Breast epithelium (tissue), 4 donors: ENCODE data around the gene KMT2A. TPM values are rescaled to one million over a fixed set of nuclear protein-coding genes. Genes with fewer than 3 reads are reported as not detected.
"Not testable (repeated sequence)": the region's sequence is repeated elsewhere in the genome, so short reads cannot be mapped to it uniquely, and the experiment has no call there.

ENCODE experiments used
- DNase-seq, 2 donors: peaks; one replicate each; pipeline ENCODE4 v3.0.0-alpha.2; 2019; ENCODE audit warnings: low spot score in 2 of 2
- H3K27ac ChIP-seq, 2 donors: fragments of 200-600 bp; sonication (generic) in 1 of 2; one replicate each; pipeline ENCODE4 v1.5.1; 2016 to 2019; ENCODE audit warnings: mild to moderate bottlenecking in 1 of 2
- H3K27me3 ChIP-seq, 2 donors: fragments of 200-600 bp; sonication (generic) in 1 of 2; one replicate each; pipeline versions ENCODE4 v1.5.1 to v1.6.0; 2017 to 2019; ENCODE audit warnings: control low read depth in 1 of 2, mild to moderate bottlenecking in 1 of 2
- H3K36me3 ChIP-seq: fragments of 200-600 bp; one replicate; pipeline ENCODE4 v1.5.1; 2019
- H3K4me1 ChIP-seq, 2 donors: fragments of 200-600 bp; sonication (generic); one replicate each; pipeline ENCODE4 v1.5.1; 2016 to 2019; ENCODE audit warnings: control low read depth in 1 of 2
- H3K4me3 ChIP-seq, 3 donors: fragments of 200-600 bp; sonication (generic); 1 replicate in 2 of 3; 2 replicates in 1 of 3; pipeline ENCODE4 v1.5.1; 2016 to 2019; ENCODE audit warnings: mild to moderate bottlenecking in 3 of 3, moderate library complexity in 2 of 3
- H3K9me3 ChIP-seq, 2 donors: fragments of 200-600 bp; sonication (generic) in 1 of 2; one replicate each; pipeline ENCODE4 v1.5.1; 2016 to 2019; ENCODE audit warnings: control low read depth in 1 of 2
- CTCF ChIP-seq, 3 donors: fragments of 450-650 bp; IDR thresholded peaks; one replicate each; pipeline ENCODE4 v1.5.1; 2016 to 2017; ENCODE audit warnings: antibody characterized with exemption in 3 of 3, mild to moderate bottlenecking in 3 of 3, moderate library complexity in 3 of 3
- POLR2A ChIP-seq: fragments of 450-650 bp; IDR thresholded peaks from one replicate; pipeline ENCODE4 v1.6.1; 2016; ENCODE audit warnings: antibody characterized with exemption, mild to moderate bottlenecking, moderate library complexity
- POLR2AphosphoS5 ChIP-seq, 3 donors: sonication (generic); formaldehyde crosslinking; IDR thresholded peaks; one replicate each; pipeline ENCODE4 v1.6.1; 2017; ENCODE audit warnings: antibody characterized with exemption in 3 of 3
- intact Hi-C: fragments of 100-400 bp; cut with DNase I; formaldehyde crosslinking; loops from one replicate; pipeline ENCODE4 v1.15.1; 2023; ENCODE audit warnings: low total_unique reads
- total RNA-seq, 3 donors: library from RNA; depleted of rRNA; stranded (reverse); fragments of >200 nt; gene quantifications; one replicate each; pipeline ENCODE4 v1.1.0, GENCODE V29; 2016

The KMT2A gene
- total RNA-seq, 3 donors from 2014 or later = 67.4 to 100.0 (median 79.6) TPM

GRCh38 chr11:118401151-118401879 is 35.0 kb upstream of the KMT2A start, which contains the start of gene ATP5MG:
TSS of gene ATP5MG (plus strand) at chr11:118401606. CDS start at chr11:118401666, 60 bp downstream.
- Histone ChIP-seq H3K27me3 (no peaks in the 10 kb centered on the region), H3K9me3 (no peaks in the 10 kb centered on the region), H3K4me1 (peaks cover 7 to 11% of the 10 kb centered on the region in 2 donors), H3K4me3 (peak within 1 kb of the TSS; percentile 81 to 98 (median 86)), H3K36me3 (no peaks in the 10 kb centered on the region), H3K27ac (peak within 1 kb of the TSS; percentile 83 to 87)
- TF ChIP-seq POLR2AphosphoS5 (IDR thresholded peaks at IDR 0.05) (peak; percentile 40 to 55 (median 52)), POLR2A (peak; percentile 10), CTCF (IDR thresholded peaks at IDR 0.05) (no peak)
- peak; percentile 61 to 83 for DNase-seq
- intact Hi-C loops = no loop called here

GRCh38 chr11:118401880-118402590 is 34.3 kb upstream of the KMT2A start:
- no peak for DNase-seq
- no peak for TF ChIP-seq POLR2A
- TF ChIP-seq CTCF (IDR thresholded peaks at IDR 0.05) = no peak
- no peak for TF ChIP-seq POLR2AphosphoS5 (IDR thresholded peaks at IDR 0.05)
- Histone ChIP-seq H3K36me3 (no peaks in the 10 kb centered on the region), H3K27ac (peak overlapping the region; percentile 83 to 87), H3K9me3 (no peaks in the 10 kb centered on the region), H3K4me3 (peak overlapping the region; percentile 81 to 98 (median 86)), H3K4me1 (peaks cover 7 to 11% of the 10 kb centered on the region in 2 donors), H3K27me3 (no peaks in the 10 kb centered on the region)
- intact Hi-C loops = no loop called here

GRCh38 chr11:118402594-118402993 is 33.7 kb upstream of the KMT2A start:
- intact Hi-C loops, H3K9me3 ChIP-seq, DNase-seq, H3K27ac ChIP-seq, H3K36me3 ChIP-seq, H3K27me3 ChIP-seq: not testable (repeated sequence)
- Histone ChIP-seq H3K4me3 (peak overlapping the region; percentile 81 to 98 (median 86)), H3K4me1 (peaks cover 7 to 11% of the 10 kb centered on the region in 2 donors)

GRCh38 chr11:118406599-118407166 is 29.6 kb upstream of the KMT2A start:
- intact Hi-C loops = no loop called here
- no peaks in the 10 kb centered on the region for H3K36me3 ChIP-seq
- no peak overlapping the region for H3K27ac ChIP-seq
- no peaks in the 10 kb centered on the region for H3K27me3 ChIP-seq
- no peaks in the 10 kb centered on the region for H3K9me3 ChIP-seq
- H3K4me1 ChIP-seq = peaks cover 7 to 11% of the 10 kb centered on the region in 2 donors
- H3K4me3 ChIP-seq = no peak overlapping the region
- TF ChIP-seq CTCF (IDR thresholded peaks at IDR 0.05) (no peak), POLR2AphosphoS5 (IDR thresholded peaks at IDR 0.05) (no peak), POLR2A (no peak)
- DNase-seq = no peak

- intact Hi-C loops = no loop called here
- Histone ChIP-seq H3K27me3 (no peaks in the 10 kb centered on the region), H3K9me3 (no peaks in the 10 kb centered on the region), H3K4me3 (no peak overlapping the region), H3K4me1 (no peaks in the 10 kb centered on the region), H3K36me3 (no peaks in the 10 kb centered on the region), H3K27ac (no peak overlapping the region)
- no peak for DNase-seq
- no peak for TF ChIP-seq CTCF (IDR thresholded peaks at IDR 0.05)
- no peak for TF ChIP-seq POLR2AphosphoS5 (IDR thresholded peaks at IDR 0.05)
- no peak for TF ChIP-seq POLR2A
These were observed 26.1 kb upstream of the KMT2A start for GRCh38 chr11:118410055-118410745.
